Measurements from ENCODE around the gene PARD3B.

DNA sequence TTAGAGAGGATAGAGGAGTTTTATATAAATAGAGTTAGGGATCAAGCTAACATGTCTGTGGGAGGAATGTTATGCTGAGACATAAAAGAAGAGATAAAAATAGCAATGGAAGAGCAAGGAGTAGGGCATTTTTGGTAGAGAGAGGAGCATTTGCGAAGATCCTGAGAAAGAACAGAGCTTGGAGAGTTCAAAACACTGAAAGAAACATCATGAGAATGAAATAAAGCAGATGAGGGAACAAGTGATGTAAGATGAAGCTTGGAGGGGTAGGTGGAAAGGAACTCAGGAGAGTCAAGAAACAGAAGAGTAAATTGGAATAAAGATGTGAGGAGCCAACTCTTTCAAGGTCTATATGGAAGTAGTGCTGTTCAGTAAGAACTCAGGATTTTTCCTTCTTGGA, 308.6 kb downstream of the PARD3B start:
- TF ChIP-seq, protein P1, sequence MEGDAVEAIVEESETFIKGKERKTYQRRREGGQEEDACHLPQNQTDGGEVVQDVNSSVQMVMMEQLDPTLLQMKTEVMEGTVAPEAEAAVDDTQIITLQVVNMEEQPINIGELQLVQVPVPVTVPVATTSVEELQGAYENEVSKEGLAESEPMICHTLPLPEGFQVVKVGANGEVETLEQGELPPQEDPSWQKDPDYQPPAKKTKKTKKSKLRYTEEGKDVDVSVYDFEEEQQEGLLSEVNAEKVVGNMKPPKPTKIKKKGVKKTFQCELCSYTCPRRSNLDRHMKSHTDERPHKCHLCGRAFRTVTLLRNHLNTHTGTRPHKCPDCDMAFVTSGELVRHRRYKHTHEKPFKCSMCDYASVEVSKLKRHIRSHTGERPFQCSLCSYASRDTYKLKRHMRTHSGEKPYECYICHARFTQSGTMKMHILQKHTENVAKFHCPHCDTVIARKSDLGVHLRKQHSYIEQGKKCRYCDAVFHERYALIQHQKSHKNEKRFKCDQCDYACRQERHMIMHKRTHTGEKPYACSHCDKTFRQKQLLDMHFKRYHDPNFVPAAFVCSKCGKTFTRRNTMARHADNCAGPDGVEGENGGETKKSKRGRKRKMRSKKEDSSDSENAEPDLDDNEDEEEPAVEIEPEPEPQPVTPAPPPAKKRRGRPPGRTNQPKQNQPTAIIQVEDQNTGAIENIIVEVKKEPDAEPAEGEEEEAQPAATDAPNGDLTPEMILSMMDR (IDR thresholded peaks at IDR 0.05) = no peak
- TF ChIP-seq POLR2A (IDR thresholded peaks at IDR 0.05) = no peak
- TF ChIP-seq EP300 (IDR thresholded peaks at IDR 0.05) = peak; percentile 36 to 76 (median 50)
- peak; percentile 82 to 92 (median 89) for TF ChIP-seq POLR2AphosphoS5 (IDR thresholded peaks at IDR 0.05)

All from sigmoid colon (tissue), 4 donors.